Activated T-helper 2 cell treated with anti-CD3 and anti-CD28 coated beads, Interferon-gamma antibody, Interleukin-2, Interleukin-4, amounts not matched to agents 10 μg/mL and 5 μg/mL and 100 μg/mL, durations not matched to agents 14 hours and 24 hours and 36 hours (primary cell): ENCODE results near the gene CDC6. TPM values are rescaled to one million over a fixed set of nuclear protein-coding genes. Genes with fewer than 3 reads are reported as not detected.

ENCODE experiments used
- DNase-seq: peaks from one replicate; pipeline ENCODE4 v3.0.0; 2021; ENCODE audit warnings: low spot score
- H3K27ac Mint-ChIP-seq: one replicate; pipeline ENCODE4 v1.8.0; 2021; ENCODE audit warnings: mixed read lengths
- H3K27me3 Mint-ChIP-seq: one replicate; pipeline ENCODE4 v1.8.0; 2021; ENCODE audit warnings: low read depth, mixed read lengths
- H3K36me3 Mint-ChIP-seq: one replicate; pipeline ENCODE4 v1.8.0; 2021; ENCODE audit warnings: low read depth, mixed read lengths
- H3K4me1 Mint-ChIP-seq: one replicate; pipeline ENCODE4 v1.8.0; 2021; ENCODE audit warnings: low read depth, mixed read lengths
- H3K4me3 Mint-ChIP-seq: one replicate; pipeline ENCODE4 v1.8.0; 2021; ENCODE audit warnings: low read depth, mild to moderate bottlenecking, moderate library complexity, mixed read lengths
- H3K9me3 Mint-ChIP-seq: one replicate; pipeline ENCODE4 v1.8.0; 2021; ENCODE audit warnings: mixed read lengths
- intact Hi-C: fragments of 100-400 bp; cut with micrococcal nuclease; formaldehyde crosslinking; loops from one replicate; pipeline ENCODE4 v1.15.1; 2023
- total RNA-seq: library from RNA; stranded (reverse); gene quantifications from 2 replicates; pipeline ENCODE4 v1.2.3, GENCODE V29; 2022

The CDC6 gene
- total RNA-seq, 1 donor from 2014 or later = 126 TPM

DNA sequence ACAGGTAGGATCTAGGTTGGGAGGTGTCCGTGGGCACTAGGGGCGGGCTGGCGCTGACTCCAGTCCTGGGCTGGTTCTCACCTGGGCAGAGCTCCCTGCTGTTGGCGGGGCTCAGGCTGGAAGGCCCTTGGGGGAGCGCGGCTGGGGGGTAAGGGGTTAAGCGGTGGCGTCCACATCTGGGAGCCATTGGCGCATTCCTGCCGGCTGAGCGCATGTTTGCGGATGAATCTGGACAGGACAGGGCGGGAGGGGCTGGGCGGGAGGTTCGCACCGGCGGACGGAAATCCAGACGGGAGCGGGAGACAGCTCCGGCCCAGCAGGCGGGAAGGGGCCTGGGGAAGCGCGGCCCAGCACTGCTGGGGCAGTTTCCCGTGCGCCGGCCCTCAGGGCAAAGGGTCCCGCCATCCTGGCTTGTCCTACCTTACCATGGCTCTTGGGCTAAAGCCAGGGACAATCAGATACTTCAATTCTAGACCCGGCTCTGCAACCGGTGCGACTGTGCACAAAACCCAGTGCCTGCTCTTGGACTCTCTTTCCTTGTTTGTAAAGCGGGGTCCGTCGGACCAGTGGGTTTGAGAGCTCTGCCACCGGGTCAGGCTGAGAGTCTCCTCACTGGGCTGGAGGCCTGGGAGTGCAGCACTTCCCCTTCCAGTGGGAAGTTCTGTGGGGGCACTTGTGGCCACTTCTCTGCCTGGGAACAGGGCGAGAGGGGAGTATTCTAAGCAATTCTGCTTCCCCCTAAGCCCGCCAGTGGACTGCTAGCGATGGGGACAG is 29.1 kb downstream of the CDC6 start:
- no peak for DNase-seq
- peak overlapping the region; percentile 5 for H3K27ac Mint-ChIP-seq
- intact Hi-C loops = no loop called here
- no peaks in the 10 kb centered on the region for H3K36me3 Mint-ChIP-seq
- H3K9me3 Mint-ChIP-seq = no peaks in the 10 kb centered on the region
- no peaks in the 10 kb centered on the region for H3K27me3 Mint-ChIP-seq
- peaks cover 57% of the 10 kb centered on the region for H3K4me1 Mint-ChIP-seq
- H3K4me3 Mint-ChIP-seq = no peak overlapping the region

DNA sequence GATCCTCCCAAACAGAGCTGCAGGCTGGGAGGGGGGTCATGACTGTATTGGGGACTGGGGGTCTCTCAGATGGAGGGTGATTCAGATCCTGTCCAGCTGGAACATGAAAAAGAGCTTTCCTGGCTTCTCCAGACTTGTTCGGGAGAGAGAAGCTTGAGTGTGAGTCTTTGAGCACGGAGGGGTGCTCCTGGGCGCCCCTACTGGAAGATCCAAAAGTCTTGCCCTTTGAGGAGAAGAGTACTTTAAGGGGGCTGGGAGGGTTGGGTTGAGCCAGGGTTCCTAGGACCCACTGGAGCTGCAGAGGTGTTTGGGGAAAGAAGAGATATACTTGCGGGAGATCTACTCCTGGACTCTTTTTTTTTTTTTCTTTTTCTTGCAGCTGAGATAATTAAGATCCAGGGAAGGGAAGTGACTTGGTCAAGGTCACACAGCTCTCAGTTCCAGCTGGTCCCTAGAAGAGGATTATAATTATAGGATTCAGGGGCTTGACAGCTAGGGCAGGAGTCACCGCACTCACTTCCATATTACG is 29.7 kb downstream of the CDC6 start:
- intact Hi-C loops = no loop called here
- Mint-ChIP-seq H3K27me3 (no peaks in the 10 kb centered on the region), H3K4me3 (peak overlapping the region; percentile 92), H3K9me3 (no peaks in the 10 kb centered on the region), H3K27ac (peak overlapping the region; percentile 78), H3K4me1 (peaks cover 55% of the 10 kb centered on the region), H3K36me3 (no peaks in the 10 kb centered on the region)
- DNase-seq = no peak

DNA sequence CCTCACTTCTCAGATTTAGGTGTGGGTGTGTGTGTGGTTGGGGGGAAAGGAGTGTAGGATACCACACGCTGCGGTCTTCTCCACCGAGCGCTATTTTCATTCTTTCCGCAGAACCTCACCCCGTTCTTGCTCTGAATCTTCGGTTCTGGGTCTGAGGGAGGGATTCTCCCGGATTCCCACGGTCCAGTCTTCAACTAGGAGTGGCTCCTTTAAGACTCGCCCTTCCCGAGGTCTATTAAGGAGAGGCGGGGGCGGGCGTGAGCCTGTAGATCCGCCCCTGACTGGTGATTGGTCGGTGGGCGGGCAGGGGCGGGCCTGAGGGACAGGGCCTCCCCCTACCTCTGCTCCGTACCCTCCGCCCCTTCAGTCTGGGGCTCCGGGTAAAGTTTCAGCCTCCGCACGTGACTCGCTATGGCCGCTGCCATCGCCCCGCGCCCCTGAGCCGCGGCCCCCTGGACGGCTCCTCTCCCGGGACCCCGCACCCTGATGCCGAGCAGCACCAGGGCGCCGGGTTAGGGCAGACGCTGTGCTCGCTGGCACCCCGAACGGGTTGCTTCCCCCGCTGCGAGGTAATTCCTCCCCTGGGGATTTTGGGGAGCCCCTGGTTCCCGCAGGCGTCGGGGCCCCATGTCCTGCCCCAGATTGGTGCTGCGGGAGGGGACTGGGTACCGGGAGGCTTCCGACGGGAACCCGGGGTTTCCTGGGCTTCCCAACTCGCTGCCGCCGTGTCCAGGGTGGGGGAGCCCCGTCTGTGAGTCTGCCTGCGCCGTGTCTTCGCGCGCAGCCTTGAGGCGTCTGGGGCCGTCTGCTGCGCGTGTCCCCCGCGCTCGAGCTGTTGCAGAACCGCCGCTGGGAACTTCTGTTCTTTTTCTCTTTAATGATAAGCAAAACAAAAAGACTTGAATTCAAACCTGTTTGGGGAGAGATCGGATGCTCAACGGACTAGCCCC is 30.5 kb downstream of the CDC6 start:
- Mint-ChIP-seq H3K4me3 (peak overlapping the region; percentile 92), H3K27me3 (no peaks in the 10 kb centered on the region), H3K9me3 (no peaks in the 10 kb centered on the region), H3K36me3 (no peaks in the 10 kb centered on the region), H3K27ac (peak overlapping the region; percentile 81), H3K4me1 (peaks cover 58% of the 10 kb centered on the region)
- intact Hi-C loops = loop anchor here (2.0 kb wide), 1 partner anchor 31 kb away; the partner anchor contains the start of gene CDC6
- peak; percentile 87 for DNase-seq

DNA sequence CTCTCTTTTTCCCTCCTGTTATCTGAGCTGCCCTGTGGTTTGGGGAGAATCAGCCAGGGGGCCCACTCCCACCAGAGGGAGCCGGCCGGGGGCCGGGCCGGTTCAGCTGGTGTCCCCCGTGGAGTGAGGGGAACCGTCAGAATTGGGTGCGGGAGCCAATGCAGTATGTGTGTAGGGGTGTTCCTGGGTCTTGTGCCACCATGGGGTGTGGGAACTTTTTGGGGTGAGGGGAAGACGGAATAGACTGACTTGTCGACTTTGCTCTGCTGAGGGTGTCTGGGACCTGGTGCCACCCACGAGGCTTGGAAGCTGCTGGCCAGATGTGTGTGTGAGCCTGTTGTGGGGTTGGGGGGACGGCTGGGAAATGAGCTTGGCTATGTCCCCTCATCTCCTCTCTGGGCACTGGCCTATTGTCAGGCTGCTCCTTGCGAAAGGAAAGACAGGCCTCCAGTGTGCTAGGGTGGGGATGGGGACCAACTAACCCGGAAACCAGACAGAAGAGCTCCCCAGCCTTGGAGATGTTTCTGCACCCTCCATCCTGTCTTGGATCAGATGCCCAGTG is 31.2 kb downstream of the CDC6 start:
- intact Hi-C loops = loop anchor here (2.0 kb wide), 1 partner anchor 32 kb away; the partner anchor contains the start of gene CDC6
- Mint-ChIP-seq H3K4me3 (peak overlapping the region; percentile 92), H3K27me3 (no peaks in the 10 kb centered on the region), H3K9me3 (no peaks in the 10 kb centered on the region), H3K36me3 (no peaks in the 10 kb centered on the region), H3K27ac (peak overlapping the region; percentile 57), H3K4me1 (peaks cover 65% of the 10 kb centered on the region)
- no peak for DNase-seq

DNA sequence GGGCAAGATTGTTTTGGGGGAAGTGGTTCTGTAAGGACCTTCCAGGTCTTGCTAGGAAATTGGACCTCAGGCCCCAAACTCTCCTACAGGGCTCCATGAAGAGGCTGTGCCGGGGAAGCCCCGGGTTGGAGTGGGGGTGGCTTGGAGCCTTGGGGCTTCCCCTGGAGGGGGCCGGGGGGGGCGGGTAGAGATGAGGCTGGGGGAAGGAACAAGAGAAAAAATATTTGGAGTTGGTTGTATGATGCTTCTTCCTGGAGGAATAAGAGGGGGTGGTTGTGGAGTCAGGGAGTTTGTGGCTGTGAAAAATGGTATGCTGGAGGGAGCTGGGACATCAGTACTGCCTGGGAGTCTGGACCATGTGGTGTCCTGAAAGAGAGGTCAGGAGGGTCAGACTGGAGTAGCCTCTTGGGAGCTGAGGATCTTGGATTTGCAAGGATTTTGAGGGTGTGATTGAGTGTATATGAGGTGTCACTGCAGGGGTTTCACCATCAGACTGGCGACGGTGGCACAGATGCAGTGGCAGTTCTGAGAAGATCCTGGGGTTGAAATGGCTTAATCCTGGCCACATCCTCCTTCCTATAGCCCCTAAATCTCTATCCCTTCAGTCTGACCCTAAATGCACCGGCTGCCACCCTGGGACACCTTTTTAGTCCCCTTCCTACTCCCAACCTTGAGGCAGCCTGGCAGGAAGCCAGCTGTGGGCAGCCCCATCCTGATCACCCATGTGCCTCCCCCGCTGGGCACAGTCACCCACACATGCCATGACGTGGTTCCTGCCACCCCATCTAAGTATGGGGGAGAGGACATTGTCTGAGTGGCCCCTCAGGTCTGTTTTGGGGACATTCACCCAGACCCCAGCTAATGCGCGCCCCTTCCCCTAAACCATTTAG is 32.2 kb downstream of the CDC6 start:
- Mint-ChIP-seq H3K36me3 (no peaks in the 10 kb centered on the region), H3K4me1 (peaks cover 65% of the 10 kb centered on the region)
- intact Hi-C loops = loop anchor here (2.0 to 5.0 kb wide), 2 partner anchors 33 to 222 kb away; partner anchors contain the start of gene CDC6

DNA sequence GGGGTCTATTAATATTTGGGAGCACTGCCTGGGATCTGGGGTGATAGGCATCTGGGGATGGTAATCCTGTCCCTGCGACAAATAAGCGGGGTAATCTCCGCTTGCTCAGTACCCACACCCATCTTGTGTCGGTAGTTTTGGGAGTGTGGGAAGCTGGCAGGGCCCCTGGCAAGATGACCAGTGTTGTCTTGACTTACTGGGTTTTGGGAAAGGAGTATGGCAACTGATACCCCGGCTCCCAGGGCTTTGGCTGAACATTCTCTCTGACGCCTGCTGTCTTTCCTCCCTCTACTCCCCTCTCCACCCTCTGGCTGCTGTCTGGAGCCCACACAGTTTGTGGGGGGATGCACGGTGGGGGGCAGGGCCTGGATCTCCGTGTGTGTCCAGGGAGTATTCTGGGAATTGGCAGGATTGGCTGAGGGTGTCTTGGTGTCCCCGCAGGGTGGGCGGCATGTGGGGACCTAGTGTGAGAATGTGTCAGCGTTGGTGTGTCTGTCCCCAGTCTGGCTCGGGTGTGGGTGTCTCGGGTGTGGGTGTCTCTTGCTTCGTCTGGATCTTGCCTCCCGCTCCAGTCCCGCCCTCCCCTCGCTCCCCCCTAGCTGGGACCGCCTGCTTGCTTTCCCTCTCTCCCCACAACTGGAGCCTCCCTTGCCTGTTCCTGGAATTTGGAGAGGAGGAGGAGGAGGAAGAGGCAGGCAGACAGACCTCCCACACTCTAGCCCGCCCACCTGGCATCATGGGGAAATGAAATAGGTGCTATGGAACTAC is 33.3 kb downstream of the CDC6 start:
- no peak for DNase-seq
- Mint-ChIP-seq H3K36me3 (no peaks in the 10 kb centered on the region), H3K9me3 (no peaks in the 10 kb centered on the region), H3K27ac (peak overlapping the region; percentile 56), H3K4me1 (peaks cover 65% of the 10 kb centered on the region), H3K4me3 (peak overlapping the region; percentile 92), H3K27me3 (no peaks in the 10 kb centered on the region)
- intact Hi-C loops = loop anchor here (5.0 kb wide), 1 partner anchor 221 kb away; no protein-coding TSS in a partner anchor

More for the DNA sequence above, 32.2 kb downstream of the CDC6 start:
- H3K27me3 Mint-ChIP-seq = no peaks in the 10 kb centered on the region
- H3K9me3 Mint-ChIP-seq = no peaks in the 10 kb centered on the region
- H3K27ac Mint-ChIP-seq = peak overlapping the region; percentile 56
- H3K4me3 Mint-ChIP-seq = peak overlapping the region; percentile 92
- no peak for DNase-seq

DNA sequence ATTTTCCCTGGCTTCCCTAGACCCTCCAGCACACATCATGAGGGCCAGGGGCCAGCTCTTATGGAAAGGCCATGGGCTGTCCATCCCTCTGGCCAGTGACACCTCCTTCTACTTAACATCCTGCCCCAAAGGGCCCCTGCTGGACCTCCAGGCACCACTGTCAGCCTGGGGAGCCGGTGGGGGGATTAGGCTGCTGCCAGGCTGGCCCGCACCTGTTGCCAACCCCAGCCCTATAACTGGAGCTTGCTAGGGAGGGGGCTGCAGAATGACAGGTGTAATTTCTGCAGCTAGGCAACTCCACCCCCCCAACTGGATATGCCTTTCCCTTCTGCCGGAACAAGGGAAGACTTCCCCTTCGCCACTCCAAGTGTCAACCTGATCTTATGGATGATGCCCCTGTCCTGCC is 33.8 kb downstream of the CDC6 start:
- Mint-ChIP-seq H3K36me3 (no peaks in the 10 kb centered on the region), H3K27ac (peak overlapping the region; percentile 99), H3K9me3 (no peaks in the 10 kb centered on the region), H3K4me1 (peaks cover 65% of the 10 kb centered on the region), H3K4me3 (peak overlapping the region; percentile 92), H3K27me3 (no peaks in the 10 kb centered on the region)
- DNase-seq = no peak
- intact Hi-C loops = loop anchor here (5.0 kb wide), 1 partner anchor 221 kb away; no protein-coding TSS in a partner anchor

DNA sequence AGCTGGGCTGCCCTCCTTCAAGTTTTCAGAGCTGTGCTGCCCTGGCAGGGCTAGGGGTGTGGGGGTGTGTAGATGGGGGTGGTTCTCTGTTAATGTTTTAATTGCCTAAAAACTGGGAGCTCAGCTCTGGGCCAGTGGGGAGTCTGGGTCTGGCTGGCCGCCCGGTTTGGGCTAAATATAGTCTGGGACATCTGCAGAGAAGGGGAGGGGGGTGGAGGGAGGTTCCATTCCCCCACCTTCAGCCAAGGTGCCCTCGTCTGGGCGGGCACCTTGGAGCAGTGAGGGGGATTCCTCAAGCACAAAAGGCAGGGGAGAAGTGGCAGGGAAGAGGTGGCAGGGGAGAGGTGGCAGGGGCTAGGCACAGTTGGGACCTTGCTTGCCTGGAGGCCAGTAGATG is 34.3 kb downstream of the CDC6 start:
- DNase-seq = no peak
- Mint-ChIP-seq H3K27ac (peak overlapping the region; percentile 99), H3K9me3 (no peaks in the 10 kb centered on the region), H3K36me3 (no peaks in the 10 kb centered on the region), H3K4me3 (peak overlapping the region; percentile 92), H3K4me1 (peaks cover 69% of the 10 kb centered on the region), H3K27me3 (no peaks in the 10 kb centered on the region)
- intact Hi-C loops = loop anchor here (2.0 to 5.0 kb wide), 2 partner anchors 19 to 220 kb away; no protein-coding TSS in a partner anchor

DNA sequence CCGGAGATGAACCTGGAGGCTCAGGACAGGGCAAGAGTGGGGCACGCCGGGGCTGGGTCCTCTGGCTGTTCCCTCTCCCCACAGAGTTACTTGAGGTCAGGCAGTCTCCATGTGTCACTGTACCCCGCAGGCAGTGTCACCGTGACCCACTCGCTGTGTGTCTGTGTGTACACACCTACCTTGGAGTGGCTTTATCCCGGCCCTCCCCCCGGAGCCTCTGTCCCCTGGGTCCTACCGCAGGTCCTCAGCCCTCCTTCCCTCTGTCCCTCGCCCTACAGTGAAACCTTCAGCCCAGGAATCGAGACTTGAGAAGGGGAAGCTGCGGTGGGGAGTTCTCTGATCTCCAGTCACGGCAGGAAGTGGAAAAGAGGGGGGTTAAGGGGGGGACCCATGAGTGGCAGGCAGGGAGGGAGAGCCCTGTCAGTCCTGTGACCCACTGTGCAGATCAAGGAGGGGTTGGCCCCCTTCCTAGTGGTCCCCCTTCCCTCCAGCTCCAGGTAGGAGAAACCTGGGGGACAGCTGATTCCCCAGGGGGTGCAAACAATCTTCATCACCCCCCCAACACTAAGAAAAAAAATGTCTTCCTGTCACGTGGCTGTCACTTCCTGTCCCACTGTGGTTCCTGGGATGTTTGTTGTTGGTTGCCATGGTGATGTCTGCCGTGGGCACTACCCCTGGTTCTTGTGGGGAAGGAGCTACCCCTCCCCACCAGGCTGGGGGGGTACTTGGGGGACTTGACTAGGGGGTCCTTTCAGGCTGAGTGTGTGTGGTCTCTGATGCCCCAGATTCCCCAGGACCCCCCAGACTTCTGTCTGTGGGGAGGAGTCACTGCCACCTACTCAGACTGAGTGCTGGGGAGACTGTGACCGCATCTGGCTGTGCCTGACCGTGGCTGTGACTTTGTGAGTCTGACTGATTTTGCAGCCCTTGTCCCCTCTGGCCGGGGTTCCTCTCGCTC is 35.0 kb downstream of the CDC6 start:
- Mint-ChIP-seq H3K4me3 (peak overlapping the region; percentile 92), H3K27ac (peak overlapping the region; percentile 99), H3K36me3 (no peaks in the 10 kb centered on the region), H3K27me3 (no peaks in the 10 kb centered on the region), H3K9me3 (no peaks in the 10 kb centered on the region), H3K4me1 (peaks cover 70% of the 10 kb centered on the region)
- intact Hi-C loops = loop anchor here (2.0 to 5.0 kb wide), 2 partner anchors 18 to 220 kb away; no protein-coding TSS in a partner anchor
- peak; percentile 90 for DNase-seq
